Measurements from ENCODE around the gene MAPK1. TPM values are rescaled to one million over a fixed set of nuclear protein-coding genes. Genes with fewer than 3 reads are reported as not detected.
A peak's percentile ranks its signal among the peaks of the same experiment; 100 is the strongest.
"Not testable (repeated sequence)": the region's sequence is repeated elsewhere in the genome, so short reads cannot be mapped to it uniquely, and the experiment has no call there.

Gene MAPK1
- total and polyA plus RNA-seq, 2 donors (not counting 3 experiments of a cell fraction or from before 2014, with no cell fraction given): 50.9 to 163 TPM

DNA sequence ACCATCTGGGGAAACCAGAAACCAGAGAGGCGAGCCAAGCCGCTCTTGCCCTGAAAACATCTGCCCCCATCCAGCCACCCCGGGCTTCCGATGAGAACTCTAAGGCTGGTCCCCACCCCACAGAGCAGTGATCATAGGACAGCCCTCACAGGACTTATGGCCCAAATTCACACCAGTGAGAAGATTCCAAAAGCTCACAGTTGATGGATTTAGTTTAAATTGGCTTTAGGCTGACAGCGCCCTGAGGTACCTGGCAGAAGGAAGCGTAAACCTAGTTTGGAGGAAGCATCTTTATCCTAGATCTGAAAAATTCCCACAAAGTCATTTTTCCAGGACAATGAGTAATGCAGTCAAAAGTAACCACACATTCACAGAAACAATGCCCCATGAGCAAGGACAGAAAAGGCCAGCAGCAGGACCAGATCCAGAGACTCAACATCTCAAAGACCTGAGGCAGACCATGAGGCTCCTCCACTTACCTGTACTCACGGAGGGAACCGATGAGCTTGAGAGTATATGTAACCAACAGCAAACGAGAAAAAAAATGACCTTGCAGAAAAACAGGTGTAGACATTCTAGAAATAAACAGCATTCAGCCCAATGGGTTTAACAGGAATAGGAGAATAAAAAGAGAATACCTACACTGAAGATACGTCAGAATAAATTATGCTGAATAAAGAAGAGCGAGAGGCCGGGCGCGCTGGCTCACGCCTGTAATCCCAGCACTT, 150.9 kb downstream of the MAPK1 start:
- H3K79me2 ChIP-seq (ENCODE audit: control insufficient read depth, insufficient read depth, low read length): not testable (repeated sequence)

DNA sequence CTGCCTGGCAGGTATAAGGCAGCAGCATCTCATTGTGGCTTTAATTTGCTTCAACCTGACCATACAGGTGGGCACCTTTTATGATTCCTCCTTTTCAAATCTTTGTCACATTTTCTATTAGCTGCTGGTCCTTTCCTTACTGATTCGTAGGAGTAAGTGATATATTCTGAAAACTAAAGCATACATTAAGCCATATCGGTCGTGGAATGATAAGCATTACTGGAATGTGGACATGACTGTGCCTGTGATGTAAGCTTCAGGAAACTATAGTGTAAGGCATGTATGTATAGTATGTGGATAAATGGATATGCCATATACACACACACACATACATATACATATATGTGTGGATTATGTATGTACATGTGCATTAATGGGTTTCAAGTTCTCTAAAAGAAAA, 152.7 kb downstream of the MAPK1 start:
- CTCF ChIA-PET: interaction anchor here (1.3 to 2.9 kb wide), 2 partner anchors 12 to 223 kb away, joined by 4 to 27 read pairs; no protein-coding TSS in a partner anchor
- Histone ChIP-seq H3K4me2 (ENCODE audit: insufficient read depth, low read length) (no peak overlapping the region), H2AFZ (ENCODE audit: low read depth, low read length) (no peak overlapping the region), H4K20me1 (replicated peaks; ENCODE audit: control insufficient read depth, extremely low read depth, insufficient read depth, low read length) (no peaks in the 10 kb centered on the region), H3K27me3 (ENCODE audit: control insufficient read depth in 2 of 2, insufficient read depth in 2 of 2, low read length in 2 of 2) (no peaks in the 10 kb centered on the region), H3K79me2 (ENCODE audit: control insufficient read depth, insufficient read depth, low read length) (no peaks in the 10 kb centered on the region), H3K36me3 (ENCODE audit: control insufficient read depth in 2 of 2, extremely low read depth in 1 of 2, insufficient read depth in 2 of 2, low read length in 2 of 2) (no peaks in the 10 kb centered on the region), H3K9me1 (replicated peaks; ENCODE audit: control insufficient read depth, extremely low read depth, insufficient read depth, low read length) (no peaks in the 10 kb centered on the region), H3K9me3 (replicated peaks; ENCODE audit: control insufficient read depth, insufficient read depth, low read length) (no peaks in the 10 kb centered on the region), H3K9ac (replicated peaks; ENCODE audit: extremely low read depth, insufficient read depth, low read length) (no peak overlapping the region), H3K4me3 (replicated peaks in 1 of 3; ENCODE audit: insufficient read depth in 1 of 3, low read depth in 1 of 3, low read length in 3 of 3) (no peak overlapping the region), H3K27ac (ENCODE audit: insufficient read depth, low read depth, low read length) (no peak overlapping the region), H3K4me1 (ENCODE audit: control insufficient read depth, extremely low read depth, insufficient read depth, low read length) (peaks cover 3% of the 10 kb centered on the region)
- no peak for FAIRE-seq
- POLR2A ChIA-PET: no interaction called here
- no peak for TF ChIP-seq FOS (IDR thresholded peaks at IDR 0.05; ENCODE audit: borderline replicate concordance, insufficient read depth, low read length)
- no peak for TF ChIP-seq POLR2A (IDR thresholded peaks at IDR 0.05; ENCODE audit: low read depth, low read length)
- TF ChIP-seq JUN (IDR thresholded peaks at IDR 0.05; ENCODE audit: borderline replicate concordance, insufficient read depth, insufficient read length, low read depth): no peak
- no peak for TF ChIP-seq GATA2 (IDR thresholded peaks at IDR 0.05; ENCODE audit: insufficient read depth, insufficient read length, low read depth, low read length)
- TF ChIP-seq, protein P1, sequence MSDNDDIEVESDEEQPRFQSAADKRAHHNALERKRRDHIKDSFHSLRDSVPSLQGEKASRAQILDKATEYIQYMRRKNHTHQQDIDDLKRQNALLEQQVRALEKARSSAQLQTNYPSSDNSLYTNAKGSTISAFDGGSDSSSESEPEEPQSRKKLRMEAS (IDR thresholded peaks at IDR 0.05; ENCODE audit: insufficient read depth, insufficient read length): no peak
- dilution Hi-C loops (cut with MboI; ENCODE audit: extremely low pct_ligation_motif_present, low sequenced_read_pairs): loop anchor here (25.0 kb wide), 1 partner anchor 223 kb away; no protein-coding TSS in a partner anchor
- DNase-seq (ENCODE audit: low read depth, low spot score): no peak
- intact Hi-C loops (cut with micrococcal nuclease): loop anchor here (5.0 kb wide), 1 partner anchor 43 kb away; no protein-coding TSS in a partner anchor
- no TSS peak for BruUV-seq (replicated peaks)

More for the DNA sequence above, 150.9 kb downstream of the MAPK1 start:
- DNase-seq (ENCODE audit: low read depth, low spot score); H3K4me1 ChIP-seq (ENCODE audit: control insufficient read depth, extremely low read depth, insufficient read depth, low read length); H3K9me1 ChIP-seq (replicated peaks; ENCODE audit: control insufficient read depth, extremely low read depth, insufficient read depth, low read length); intact Hi-C loops (cut with micrococcal nuclease); BruUV-seq (replicated peaks); H4K20me1 ChIP-seq (replicated peaks; ENCODE audit: control insufficient read depth, extremely low read depth, insufficient read depth, low read length); H3K27me3 ChIP-seq (ENCODE audit: control insufficient read depth in 2 of 2, insufficient read depth in 2 of 2, low read length in 2 of 2); H3K4me2 ChIP-seq (ENCODE audit: insufficient read depth, low read length); H2AFZ ChIP-seq (ENCODE audit: low read depth, low read length); H3K9ac ChIP-seq (replicated peaks; ENCODE audit: extremely low read depth, insufficient read depth, low read length); H3K36me3 ChIP-seq (ENCODE audit: control insufficient read depth in 2 of 2, extremely low read depth in 1 of 2, insufficient read depth in 2 of 2, low read length in 2 of 2); H3K4me3 ChIP-seq (replicated peaks in 1 of 3; ENCODE audit: insufficient read depth in 1 of 3, low read depth in 1 of 3, low read length in 3 of 3); H3K27ac ChIP-seq (ENCODE audit: insufficient read depth, low read depth, low read length); POLR2A ChIA-PET; H3K9me3 ChIP-seq (replicated peaks; ENCODE audit: control insufficient read depth, insufficient read depth, low read length); CTCF ChIA-PET: not testable (repeated sequence)
- peak; percentile 48 for FAIRE-seq
- dilution Hi-C loops (cut with MboI; ENCODE audit: extremely low pct_ligation_motif_present, low sequenced_read_pairs): loop anchor here (25.0 kb wide), 1 partner anchor 221 kb away; no protein-coding TSS in a partner anchor

Data from endothelial cell of umbilical vein (primary cell).